IPS-20b (cell line): ENCODE measurements around the gene RYR3.

Experiments
- H3K27ac ChIP-seq: one replicate; pipeline ENCODE4 v1.5.1; 2013; ENCODE audit warnings: low read length
- H3K27me3 ChIP-seq: 2 replicates; pipeline ENCODE4 v1.6.1; 2013; ENCODE audit warnings: mild to moderate bottlenecking, low read length, inconsistent platforms; ENCODE audit not compliant: insufficient read depth
- H3K36me3 ChIP-seq: 2 replicates; pipeline ENCODE4 v1.6.1; 2013; ENCODE audit warnings: low read depth, mild to moderate bottlenecking, inconsistent platforms, low read length, moderate library complexity; ENCODE audit not compliant: insufficient read depth
- H3K4me1 ChIP-seq: 2 replicates; pipeline ENCODE4 v1.6.1; 2013; ENCODE audit warnings: mild to moderate bottlenecking, control low read depth, inconsistent platforms, low read length, moderate library complexity; ENCODE audit not compliant: insufficient read depth
- H3K4me3 ChIP-seq: 2 replicates; pipeline ENCODE4 v1.5.1; 2013; ENCODE audit warnings: mild to moderate bottlenecking, low read length, inconsistent platforms
- H3K9ac ChIP-seq: 2 replicates; pipeline ENCODE4 v1.6.1; 2013; ENCODE audit warnings: low read depth, mild to moderate bottlenecking, inconsistent platforms, low read length, moderate library complexity
- H3K9me3 ChIP-seq: 2 replicates; pipeline ENCODE4 v1.6.1; 2013; ENCODE audit warnings: mild to moderate bottlenecking, low read depth, low read length, inconsistent platforms; ENCODE audit not compliant: insufficient read depth

The RYR3 gene

GRCh38 chr15:33433821-33434220, 123.1 kb downstream of the RYR3 start:
- H3K9me3 ChIP-seq = no peaks in the 10 kb centered on the region
- H3K27ac ChIP-seq = no peak overlapping the region

GRCh38 chr15:33438396-33438795, 127.6 kb downstream of the RYR3 start:
- Histone ChIP-seq H3K36me3 (no peaks in the 10 kb centered on the region), H3K27me3 (no peaks in the 10 kb centered on the region), H3K9ac (no peak overlapping the region), H3K9me3 (no peaks in the 10 kb centered on the region), H3K27ac (no peak overlapping the region), H3K4me1 (no peaks in the 10 kb centered on the region), H3K4me3 (no peak overlapping the region)

More at GRCh38 chr15:33433821-33434220, 123.1 kb downstream of the RYR3 start:
- Histone ChIP-seq H3K4me3 (no peak overlapping the region), H3K36me3 (no peaks in the 10 kb centered on the region), H3K4me1 (no peaks in the 10 kb centered on the region), H3K9ac (no peak overlapping the region), H3K27me3 (no peaks in the 10 kb centered on the region)

GRCh38 chr15:33440900-33441299, 130.1 kb downstream of the RYR3 start:
- H3K27me3 ChIP-seq = no peaks in the 10 kb centered on the region
- H3K9me3 ChIP-seq = no peaks in the 10 kb centered on the region
- no peaks in the 10 kb centered on the region for H3K4me1 ChIP-seq
- H3K9ac ChIP-seq = no peak overlapping the region
- H3K36me3 ChIP-seq = no peaks in the 10 kb centered on the region
- H3K27ac ChIP-seq = no peak overlapping the region
- H3K4me3 ChIP-seq = no peak overlapping the region

GRCh38 chr15:33442449-33442848, 131.7 kb downstream of the RYR3 start:
- no peaks in the 10 kb centered on the region for H3K36me3 ChIP-seq
- no peaks in the 10 kb centered on the region for H3K27me3 ChIP-seq
- H3K9me3 ChIP-seq = no peaks in the 10 kb centered on the region
- no peak overlapping the region for H3K27ac ChIP-seq
- H3K4me1 ChIP-seq = no peaks in the 10 kb centered on the region
- no peak overlapping the region for H3K9ac ChIP-seq
- no peak overlapping the region for H3K4me3 ChIP-seq

- H3K4me1 ChIP-seq = no peaks in the 10 kb centered on the region
- H3K27ac ChIP-seq = no peak overlapping the region
- H3K9me3 ChIP-seq = no peaks in the 10 kb centered on the region
- no peak overlapping the region for H3K4me3 ChIP-seq
- H3K27me3 ChIP-seq = no peaks in the 10 kb centered on the region
- H3K9ac ChIP-seq = no peak overlapping the region
- H3K36me3 ChIP-seq = no peaks in the 10 kb centered on the region
These were observed 132.9 kb downstream of the RYR3 start for GRCh38 chr15:33443708-33444107.

- Histone ChIP-seq H3K36me3 (no peaks in the 10 kb centered on the region), H3K4me3 (no peak overlapping the region), H3K4me1 (no peaks in the 10 kb centered on the region), H3K27me3 (no peaks in the 10 kb centered on the region), H3K9ac (no peak overlapping the region), H3K9me3 (no peaks in the 10 kb centered on the region), H3K27ac (no peak overlapping the region)
These were observed 135.2 kb downstream of the RYR3 start for GRCh38 chr15:33445984-33446383.

GRCh38 chr15:33448151-33448550, 137.4 kb downstream of the RYR3 start:
- Histone ChIP-seq H3K27ac (no peak overlapping the region), H3K4me3 (no peak overlapping the region), H3K4me1 (no peaks in the 10 kb centered on the region), H3K9ac (no peak overlapping the region), H3K27me3 (no peaks in the 10 kb centered on the region), H3K9me3 (no peaks in the 10 kb centered on the region), H3K36me3 (no peaks in the 10 kb centered on the region)

- Histone ChIP-seq H3K27ac (no peak overlapping the region), H3K36me3 (no peaks in the 10 kb centered on the region), H3K27me3 (no peaks in the 10 kb centered on the region), H3K9ac (no peak overlapping the region), H3K4me1 (no peaks in the 10 kb centered on the region), H3K9me3 (no peaks in the 10 kb centered on the region), H3K4me3 (no peak overlapping the region)
These were observed 138.3 kb downstream of the RYR3 start for GRCh38 chr15:33448961-33449606.

- no peak overlapping the region for H3K27ac ChIP-seq
- no peaks in the 10 kb centered on the region for H3K36me3 ChIP-seq
- H3K4me1 ChIP-seq = no peaks in the 10 kb centered on the region
- H3K9me3 ChIP-seq = no peaks in the 10 kb centered on the region
- no peak overlapping the region for H3K9ac ChIP-seq
- H3K4me3 ChIP-seq = no peak overlapping the region
- H3K27me3 ChIP-seq = no peaks in the 10 kb centered on the region
These were observed 139.0 kb downstream of the RYR3 start for GRCh38 chr15:33449810-33450209.

GRCh38 chr15:33451385-33451784, 140.6 kb downstream of the RYR3 start:
- Histone ChIP-seq H3K4me1 (peaks cover 2% of the 10 kb centered on the region; the same call in 1 of the 2 replicates), H3K4me3 (no peak overlapping the region), H3K27me3 (no peaks in the 10 kb centered on the region), H3K9me3 (no peaks in the 10 kb centered on the region), H3K27ac (no peak overlapping the region), H3K9ac (no peak overlapping the region), H3K36me3 (no peaks in the 10 kb centered on the region)

- H3K27me3 ChIP-seq = no peaks in the 10 kb centered on the region
- no peaks in the 10 kb centered on the region for H3K9me3 ChIP-seq
- no peak overlapping the region for H3K27ac ChIP-seq
- H3K4me3 ChIP-seq = no peak overlapping the region
- peaks cover 5% of the 10 kb centered on the region; the same call in 1 of the 2 replicates for H3K4me1 ChIP-seq
- H3K9ac ChIP-seq = no peak overlapping the region
- H3K36me3 ChIP-seq = no peaks in the 10 kb centered on the region
These were observed 143.0 kb downstream of the RYR3 start for GRCh38 chr15:33453761-33454160.

- H3K4me1 ChIP-seq = peaks cover 5% of the 10 kb centered on the region; the same call in 1 of the 2 replicates
- no peaks in the 10 kb centered on the region for H3K27me3 ChIP-seq
- H3K4me3 ChIP-seq = no peak overlapping the region
- no peak overlapping the region for H3K27ac ChIP-seq
- no peak overlapping the region for H3K9ac ChIP-seq
- no peaks in the 10 kb centered on the region for H3K36me3 ChIP-seq
- H3K9me3 ChIP-seq = no peaks in the 10 kb centered on the region
These were observed 143.6 kb downstream of the RYR3 start for GRCh38 chr15:33454346-33454745.
